ENCODE results near the gene DRAP1. TPM values are rescaled to one million over a fixed set of nuclear protein-coding genes. Genes with fewer than 3 reads are reported as not detected.

DRAP1 gene
- total RNA-seq, 2 donors from 2014 or later: 101 to 127 TPM

DNA sequence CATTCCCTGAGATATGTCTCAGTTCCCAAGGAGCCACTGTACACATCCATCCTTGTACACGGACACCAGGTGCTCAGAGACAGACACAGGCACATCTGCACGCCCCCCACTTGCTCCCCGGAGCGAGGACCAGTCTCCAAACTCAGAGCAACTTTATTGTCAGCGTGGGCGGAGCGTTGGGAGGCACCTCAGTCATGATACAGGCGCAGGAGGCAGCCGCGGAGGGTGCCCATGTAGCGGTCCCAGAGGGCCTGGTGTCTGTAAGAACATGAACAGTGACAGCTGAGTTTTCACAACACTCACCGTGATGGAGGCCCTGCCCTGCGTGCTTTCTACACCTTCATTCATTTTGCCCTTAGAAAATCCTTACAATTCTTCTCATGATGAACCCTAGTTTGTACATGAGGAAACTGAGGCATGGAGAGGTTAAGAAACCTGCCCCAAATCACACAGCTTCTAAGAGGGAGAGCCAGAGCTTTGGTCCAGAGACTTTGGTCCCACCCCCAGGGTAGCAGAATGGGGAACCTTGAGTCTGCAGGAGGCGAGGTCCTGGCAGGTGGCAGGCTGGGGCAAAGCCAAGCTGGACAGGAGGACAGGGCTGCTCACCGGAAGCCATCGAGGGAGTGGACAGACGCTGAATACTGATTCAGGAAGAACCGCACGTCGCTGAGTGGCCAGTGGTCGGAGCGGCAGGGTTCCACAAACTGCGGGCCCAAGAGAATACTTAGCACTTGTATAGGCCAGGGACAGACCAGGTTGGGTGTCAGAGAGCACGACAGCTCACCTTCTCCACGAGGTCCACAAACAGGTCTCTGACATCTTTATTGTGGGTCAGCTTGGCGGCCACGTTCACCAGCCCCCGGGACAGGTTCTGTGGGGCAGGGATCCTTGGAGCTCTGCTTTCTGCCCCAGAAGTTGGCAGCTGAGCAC lies 35.2 kb upstream of the DRAP1 start:
- Histone ChIP-seq H3K4me1 (replicated peaks) (peaks cover 7% of the 10 kb centered on the region), H3K9me3 (no peaks in the 10 kb centered on the region), H3K4me3 (no peak overlapping the region), H3K36me3 (no peaks in the 10 kb centered on the region), H3K27me3 (replicated peaks; ENCODE audit: insufficient read depth) (no peaks in the 10 kb centered on the region), H3K27ac (no peak overlapping the region)
- DNase-seq (ENCODE audit: low spot score): no peak
- intact Hi-C loops (cut with DNase I): loop anchor here (2.0 kb wide), 1 partner anchor 105 kb away; no protein-coding TSS in a partner anchor
- WGBS: 77% methylated on average over 28 of the region's 28 CpGs
- TF ChIP-seq POLR2A (IDR thresholded peaks at IDR 0.05) (no peak), POLR2AphosphoS5 (IDR thresholded peaks at IDR 0.05) (no peak)
- TF ChIP-seq, protein P1, sequence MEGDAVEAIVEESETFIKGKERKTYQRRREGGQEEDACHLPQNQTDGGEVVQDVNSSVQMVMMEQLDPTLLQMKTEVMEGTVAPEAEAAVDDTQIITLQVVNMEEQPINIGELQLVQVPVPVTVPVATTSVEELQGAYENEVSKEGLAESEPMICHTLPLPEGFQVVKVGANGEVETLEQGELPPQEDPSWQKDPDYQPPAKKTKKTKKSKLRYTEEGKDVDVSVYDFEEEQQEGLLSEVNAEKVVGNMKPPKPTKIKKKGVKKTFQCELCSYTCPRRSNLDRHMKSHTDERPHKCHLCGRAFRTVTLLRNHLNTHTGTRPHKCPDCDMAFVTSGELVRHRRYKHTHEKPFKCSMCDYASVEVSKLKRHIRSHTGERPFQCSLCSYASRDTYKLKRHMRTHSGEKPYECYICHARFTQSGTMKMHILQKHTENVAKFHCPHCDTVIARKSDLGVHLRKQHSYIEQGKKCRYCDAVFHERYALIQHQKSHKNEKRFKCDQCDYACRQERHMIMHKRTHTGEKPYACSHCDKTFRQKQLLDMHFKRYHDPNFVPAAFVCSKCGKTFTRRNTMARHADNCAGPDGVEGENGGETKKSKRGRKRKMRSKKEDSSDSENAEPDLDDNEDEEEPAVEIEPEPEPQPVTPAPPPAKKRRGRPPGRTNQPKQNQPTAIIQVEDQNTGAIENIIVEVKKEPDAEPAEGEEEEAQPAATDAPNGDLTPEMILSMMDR (IDR thresholded peaks at IDR 0.05): no peak

GRCh38 chr11:65884716-65885092 lies 34.5 kb upstream of the DRAP1 start:
- DNase-seq (ENCODE audit: low spot score): peak; percentile 62
- Histone ChIP-seq H3K36me3 (no peaks in the 10 kb centered on the region), H3K4me3 (no peak overlapping the region), H3K27me3 (replicated peaks; ENCODE audit: insufficient read depth) (no peaks in the 10 kb centered on the region), H3K4me1 (replicated peaks) (peaks cover 7% of the 10 kb centered on the region), H3K27ac (no peak overlapping the region), H3K9me3 (no peaks in the 10 kb centered on the region)
- TF ChIP-seq POLR2A (IDR thresholded peaks at IDR 0.05) (no peak), POLR2AphosphoS5 (IDR thresholded peaks at IDR 0.05) (peak; percentile 85)
- TF ChIP-seq, protein P1 (IDR thresholded peaks at IDR 0.05): peak; percentile 98 to 99 (median 99)
- intact Hi-C loops (cut with DNase I): loop anchor here (2.0 kb wide), 1 partner anchor 104 kb away; no protein-coding TSS in a partner anchor
- WGBS: 29% methylated on average over 9 of the region's 9 CpGs

DNA sequence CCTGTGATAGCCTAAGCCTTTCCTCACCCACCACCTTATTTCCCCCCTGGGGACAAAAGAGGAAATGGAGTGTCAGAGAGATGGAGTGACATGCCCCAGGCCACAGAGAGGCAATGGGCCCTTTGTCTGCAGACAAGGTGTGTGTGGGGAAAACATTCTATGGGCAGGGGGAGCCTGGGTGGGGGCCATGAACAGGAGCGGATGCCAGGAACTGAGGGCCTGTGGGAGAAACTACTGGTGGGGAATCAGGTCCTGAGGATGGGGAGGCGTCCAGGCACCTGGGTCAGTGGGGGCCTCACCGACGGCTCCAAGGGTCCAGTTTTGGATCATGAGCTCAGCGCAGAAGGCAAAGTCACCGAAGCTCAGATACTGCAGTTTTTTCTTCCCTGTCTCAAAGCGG lies 34.0 kb upstream of the DRAP1 start:
- no peaks in the 10 kb centered on the region for H3K36me3 ChIP-seq
- no peak overlapping the region for H3K4me3 ChIP-seq
- WGBS: 93% methylated on average over 7 of the region's 7 CpGs
- H3K27me3 ChIP-seq (replicated peaks; ENCODE audit: insufficient read depth): no peaks in the 10 kb centered on the region
- peaks cover 7% of the 10 kb centered on the region for H3K4me1 ChIP-seq (replicated peaks)
- H3K27ac ChIP-seq: no peak overlapping the region
- DNase-seq (ENCODE audit: low spot score): no peak
- intact Hi-C loops (cut with DNase I): loop anchor here (2.0 kb wide), 1 partner anchor 104 kb away; no protein-coding TSS in a partner anchor
- no peaks in the 10 kb centered on the region for H3K9me3 ChIP-seq
- TF ChIP-seq POLR2AphosphoS5 (IDR thresholded peaks at IDR 0.05) (no peak), POLR2A (IDR thresholded peaks at IDR 0.05) (no peak)
- TF ChIP-seq, protein P1 (IDR thresholded peaks at IDR 0.05): no peak

GRCh38 chr11:65885808-65886536 lies 33.3 kb upstream of the DRAP1 start:
- Histone ChIP-seq H3K27ac (no peak overlapping the region), H3K27me3 (replicated peaks; ENCODE audit: insufficient read depth) (no peaks in the 10 kb centered on the region), H3K4me3 (no peak overlapping the region), H3K9me3 (no peaks in the 10 kb centered on the region), H3K36me3 (no peaks in the 10 kb centered on the region), H3K4me1 (replicated peaks) (peaks cover 7% of the 10 kb centered on the region)
- intact Hi-C loops (cut with DNase I): loop anchor here (2.0 kb wide), 1 partner anchor 103 kb away; no protein-coding TSS in a partner anchor
- TF ChIP-seq POLR2A (IDR thresholded peaks at IDR 0.05): no peak
- TF ChIP-seq, protein P1 (IDR thresholded peaks at IDR 0.05): no peak
- TF ChIP-seq POLR2AphosphoS5 (IDR thresholded peaks at IDR 0.05): no peak
- 91% methylated on average over 12 of the region's 12 CpGs for WGBS
- DNase-seq (ENCODE audit: low spot score): no peak
